Mononuclear cell (primary cell): ENCODE results near the gene SSRP1. TPM values are rescaled to one million over a fixed set of nuclear protein-coding genes. Genes with fewer than 3 reads are reported as not detected.

ENCODE experiments used
- H3K27me3 ChIP-seq: 2 replicates; pipeline ENCODE4 v1.6.0; 2011; ENCODE audit warnings: low read length, control low read depth; ENCODE audit not compliant: insufficient read depth
- H3K4me1 ChIP-seq: 2 replicates; pipeline ENCODE4 v1.5.1; 2011; ENCODE audit warnings: mild to moderate bottlenecking, low read length, control low read depth; ENCODE audit not compliant: insufficient read depth
- H3K4me3 ChIP-seq: 2 replicates; pipeline ENCODE4 v1.5.1; 2011; ENCODE audit warnings: mild to moderate bottlenecking, low read length, moderate library complexity
- H3K9me3 ChIP-seq: 2 replicates; pipeline ENCODE4 v1.5.1; 2011; ENCODE audit warnings: low read depth, mild to moderate bottlenecking, control low read depth, low read length
- total RNA-seq: library from RNA; depleted of rRNA; stranded (reverse); fragments of >200 nt; gene quantifications from one replicate; pipeline ENCODE4 v1.2.3, GENCODE V29; 2012

SSRP1 gene
- total RNA-seq, 1 donor, result 22.7 TPM

- Histone ChIP-seq H3K27me3 (no peaks in the 10 kb centered on the region), H3K4me1 (peaks cover 13% of the 10 kb centered on the region), H3K4me3 (no peak overlapping the region), H3K9me3 (no peaks in the 10 kb centered on the region)
These were observed 14.8 kb downstream of the SSRP1 start for GRCh38 chr11:57320719-57321387.

GRCh38 chr11:57320067-57320718, 15.5 kb downstream of the SSRP1 start:
- Histone ChIP-seq H3K9me3 (no peaks in the 10 kb centered on the region), H3K27me3 (no peaks in the 10 kb centered on the region), H3K4me1 (peaks cover 7% of the 10 kb centered on the region), H3K4me3 (no peak overlapping the region)

GRCh38 chr11:57318178-57318577, 17.5 kb downstream of the SSRP1 start:
- H3K9me3 ChIP-seq, result no peaks in the 10 kb centered on the region
- H3K27me3 ChIP-seq, result no peaks in the 10 kb centered on the region
- H3K4me3 ChIP-seq, result no peak overlapping the region
- H3K4me1 ChIP-seq, result no peaks in the 10 kb centered on the region

GRCh38 chr11:57316017-57316416, 19.7 kb downstream of the SSRP1 start:
- Histone ChIP-seq H3K4me1 (peaks cover 12% of the 10 kb centered on the region), H3K4me3 (no peak overlapping the region), H3K9me3 (no peaks in the 10 kb centered on the region), H3K27me3 (no peaks in the 10 kb centered on the region)

- H3K4me3 ChIP-seq, result no peak overlapping the region
- peaks cover 16% of the 10 kb centered on the region for H3K4me1 ChIP-seq
- no peaks in the 10 kb centered on the region for H3K27me3 ChIP-seq
- H3K9me3 ChIP-seq, result no peaks in the 10 kb centered on the region
These were observed 20.2 kb downstream of the SSRP1 start for GRCh38 chr11:57315491-57315890.

- no peak overlapping the region for H3K4me3 ChIP-seq
- peaks cover 16% of the 10 kb centered on the region for H3K4me1 ChIP-seq
- no peaks in the 10 kb centered on the region for H3K9me3 ChIP-seq
- H3K27me3 ChIP-seq, result no peaks in the 10 kb centered on the region
These were observed 21.3 kb downstream of the SSRP1 start for GRCh38 chr11:57314221-57314973.

- no peaks in the 10 kb centered on the region for H3K9me3 ChIP-seq
- H3K4me3 ChIP-seq, result no peak overlapping the region
- H3K27me3 ChIP-seq, result no peaks in the 10 kb centered on the region
- H3K4me1 ChIP-seq, result peaks cover 16% of the 10 kb centered on the region
These were observed 21.9 kb downstream of the SSRP1 start for GRCh38 chr11:57313788-57314135.

GRCh38 chr11:57313071-57313787, 22.5 kb downstream of the SSRP1 start:
- no peaks in the 10 kb centered on the region for H3K9me3 ChIP-seq
- H3K27me3 ChIP-seq, result no peaks in the 10 kb centered on the region
- H3K4me3 ChIP-seq, result no peak overlapping the region
- peaks cover 16% of the 10 kb centered on the region for H3K4me1 ChIP-seq

- Histone ChIP-seq H3K4me3 (no peak overlapping the region), H3K4me1 (peaks cover 16% of the 10 kb centered on the region), H3K27me3 (no peaks in the 10 kb centered on the region), H3K9me3 (no peaks in the 10 kb centered on the region)
These were observed 23.1 kb downstream of the SSRP1 start for GRCh38 chr11:57312511-57313021.

GRCh38 chr11:57311109-57311936, 24.4 kb downstream of the SSRP1 start:
- H3K9me3 ChIP-seq, result no peaks in the 10 kb centered on the region
- H3K27me3 ChIP-seq, result no peaks in the 10 kb centered on the region
- H3K4me1 ChIP-seq, result peaks cover 16% of the 10 kb centered on the region
- no peak overlapping the region for H3K4me3 ChIP-seq

- no peaks in the 10 kb centered on the region for H3K9me3 ChIP-seq
- no peak overlapping the region for H3K4me3 ChIP-seq
- no peaks in the 10 kb centered on the region for H3K27me3 ChIP-seq
- peaks cover 16% of the 10 kb centered on the region for H3K4me1 ChIP-seq
These were observed 25.0 kb downstream of the SSRP1 start for GRCh38 chr11:57310630-57311086.

- Histone ChIP-seq H3K9me3 (no peaks in the 10 kb centered on the region), H3K27me3 (no peaks in the 10 kb centered on the region), H3K4me1 (peaks cover 16% of the 10 kb centered on the region), H3K4me3 (no peak overlapping the region)
These were observed 25.6 kb downstream of the SSRP1 start for GRCh38 chr11:57310091-57310490.

GRCh38 chr11:57309106-57310059, 26.3 kb downstream of the SSRP1 start:
- peaks cover 16% of the 10 kb centered on the region for H3K4me1 ChIP-seq
- H3K4me3 ChIP-seq, result no peak overlapping the region
- no peaks in the 10 kb centered on the region for H3K9me3 ChIP-seq
- no peaks in the 10 kb centered on the region for H3K27me3 ChIP-seq
